Thyroid gland (tissue), 4 donors: ENCODE measurements around the gene PGAP3. TPM values are rescaled to one million over a fixed set of nuclear protein-coding genes. Genes with fewer than 3 reads are reported as not detected.

ENCODE experiments used
- DNase-seq, 2 donors: peaks; one replicate each; pipeline ENCODE4 v3.0.0-alpha.2; 2019
- H3K27ac ChIP-seq, 3 donors: fragments of 200-600 bp; sonication (generic); 1 replicate in 2 of 3; 2 replicates in 1 of 3; pipeline ENCODE4 v1.5.1; 2016 to 2019; ENCODE audit warnings: mild to moderate bottlenecking in 1 of 3, moderate library complexity in 1 of 3
- H3K27me3 ChIP-seq: fragments of 200-600 bp; sonication (generic); one replicate; pipeline ENCODE4 v1.5.1; 2019
- H3K36me3 ChIP-seq, 2 donors: fragments of 200-600 bp; sonication (generic); one replicate each; pipeline ENCODE4 v1.5.1; 2016 to 2019
- H3K4me1 ChIP-seq, 2 donors: fragments of 200-600 bp; sonication (generic); one replicate each; pipeline ENCODE4 v1.5.1; 2017 to 2019
- H3K4me3 ChIP-seq, 3 donors: fragments of 200-600 bp; sonication (generic); replicated peaks in 1 of 3; 1 replicate in 2 of 3; 2 replicates in 1 of 3; pipeline ENCODE4 v1.5.1; 2016; ENCODE audit warnings: mild to moderate bottlenecking in 1 of 3
- H3K9me3 ChIP-seq: fragments of 200-600 bp; sonication (generic); one replicate; pipeline ENCODE4 v1.5.1; 2017
- POLR2A ChIP-seq, 2 donors: fragments of 450-650 bp; IDR thresholded peaks; one replicate each; pipeline ENCODE4 v1.6.1; 2017; ENCODE audit warnings: antibody characterized with exemption in 2 of 2, mild to moderate bottlenecking in 2 of 2, moderate library complexity in 1 of 2
- WGBS, 2 donors: methylation state at CpG; one replicate each; pipeline ENCODE4 v1.1.5; 2017; 5-methylcytosine and 5-hydroxymethylcytosine counted together
- intact Hi-C: fragments of 100-400 bp; cut with DNase I; formaldehyde crosslinking; loops from one replicate; pipeline ENCODE4 v1.15.1; 2023
- total RNA-seq, 4 donors: library from RNA; depleted of rRNA; stranded (reverse); fragments of >200 nt; gene quantifications; one replicate each; pipeline ENCODE4 v1.2.3, GENCODE V29; 2016
- TF ChIP-seq, protein P1 (sequence below), 6 experiments: fragments of 200-600 bp in 3 of 6; fragments of 450-650 bp in 3 of 6; sonication (generic) in 3 of 6; IDR thresholded peaks; one replicate each; pipeline ENCODE4 v1.5.1; 2016 to 2019; ENCODE audit warnings: antibody characterized with exemption in 6 of 6, mild to moderate bottlenecking in 2 of 6, inconsistent platforms in 1 of 6, moderate library complexity in 1 of 6

The PGAP3 gene
- total RNA-seq, 4 donors from 2014 or later: 55.6 to 88.1 (median 72.7) TPM

DNA sequence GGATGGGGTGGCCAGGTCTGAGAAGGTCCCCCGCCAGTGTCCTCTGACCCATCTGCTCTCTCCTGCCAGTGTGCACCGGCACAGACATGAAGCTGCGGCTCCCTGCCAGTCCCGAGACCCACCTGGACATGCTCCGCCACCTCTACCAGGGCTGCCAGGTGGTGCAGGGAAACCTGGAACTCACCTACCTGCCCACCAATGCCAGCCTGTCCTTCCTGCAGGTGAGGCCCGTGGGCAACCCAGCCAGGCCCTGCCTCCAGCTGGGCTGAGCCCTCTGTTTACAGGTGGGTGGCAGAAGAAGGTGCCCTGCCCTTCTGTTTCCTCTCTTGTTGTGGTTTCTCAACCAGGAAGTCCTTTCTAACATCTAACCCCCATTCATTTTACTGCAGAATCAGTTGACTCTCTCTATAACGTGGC, 19.1 kb upstream of the PGAP3 start:
- Histone ChIP-seq H3K9me3 (no peaks in the 10 kb centered on the region), H3K4me1 (peaks cover 58 to 59% of the 10 kb centered on the region in 2 donors), H3K4me3 (no peak overlapping the region), H3K36me3 (peaks cover 19 to 23% of the 10 kb centered on the region in 2 donors), H3K27ac (peak overlapping the region; percentile 78 to 97 (median 90)), H3K27me3 (no peaks in the 10 kb centered on the region)
- DNase-seq: peak; percentile 51 to 75
- TF ChIP-seq, protein P1, sequence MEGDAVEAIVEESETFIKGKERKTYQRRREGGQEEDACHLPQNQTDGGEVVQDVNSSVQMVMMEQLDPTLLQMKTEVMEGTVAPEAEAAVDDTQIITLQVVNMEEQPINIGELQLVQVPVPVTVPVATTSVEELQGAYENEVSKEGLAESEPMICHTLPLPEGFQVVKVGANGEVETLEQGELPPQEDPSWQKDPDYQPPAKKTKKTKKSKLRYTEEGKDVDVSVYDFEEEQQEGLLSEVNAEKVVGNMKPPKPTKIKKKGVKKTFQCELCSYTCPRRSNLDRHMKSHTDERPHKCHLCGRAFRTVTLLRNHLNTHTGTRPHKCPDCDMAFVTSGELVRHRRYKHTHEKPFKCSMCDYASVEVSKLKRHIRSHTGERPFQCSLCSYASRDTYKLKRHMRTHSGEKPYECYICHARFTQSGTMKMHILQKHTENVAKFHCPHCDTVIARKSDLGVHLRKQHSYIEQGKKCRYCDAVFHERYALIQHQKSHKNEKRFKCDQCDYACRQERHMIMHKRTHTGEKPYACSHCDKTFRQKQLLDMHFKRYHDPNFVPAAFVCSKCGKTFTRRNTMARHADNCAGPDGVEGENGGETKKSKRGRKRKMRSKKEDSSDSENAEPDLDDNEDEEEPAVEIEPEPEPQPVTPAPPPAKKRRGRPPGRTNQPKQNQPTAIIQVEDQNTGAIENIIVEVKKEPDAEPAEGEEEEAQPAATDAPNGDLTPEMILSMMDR (IDR thresholded peaks at IDR 0.05): no peak
- no peak for TF ChIP-seq POLR2A (IDR thresholded peaks at IDR 0.05)
- intact Hi-C loops: no loop called here
- 50 to 71% methylated on average over 2 to 6 of the region's 7 CpGs for WGBS, 2 donors

DNA sequence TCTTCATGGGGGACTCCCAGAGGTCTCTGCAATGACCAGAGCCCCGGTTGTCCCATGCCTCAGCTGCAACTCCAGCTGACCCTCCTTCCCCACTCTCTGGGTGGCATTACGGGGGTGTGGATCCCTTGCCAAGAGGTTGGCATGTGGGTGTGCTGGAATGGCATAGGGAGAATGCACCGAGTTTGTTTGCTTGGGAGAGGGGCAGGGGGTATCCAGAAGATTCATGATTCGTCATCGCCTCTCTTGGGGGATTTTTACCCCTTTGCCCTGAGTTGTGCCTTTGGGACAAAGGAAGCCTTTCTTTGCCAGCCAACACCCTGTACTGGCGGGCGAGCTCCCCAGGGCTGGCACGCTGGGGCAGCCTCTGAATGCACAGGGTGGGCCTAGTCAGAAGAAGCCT, 18.5 kb upstream of the PGAP3 start:
- peaks cover 15 to 19% of the 10 kb centered on the region in 2 donors for H3K36me3 ChIP-seq
- intact Hi-C loops: no loop called here
- no peaks in the 10 kb centered on the region for H3K27me3 ChIP-seq
- TF ChIP-seq POLR2A (IDR thresholded peaks at IDR 0.05): no peak
- TF ChIP-seq, protein P1 (IDR thresholded peaks at IDR 0.05): no peak
- no peaks in the 10 kb centered on the region for H3K9me3 ChIP-seq
- H3K4me1 ChIP-seq: peaks cover 59 to 63% of the 10 kb centered on the region in 2 donors
- peak overlapping the region; percentile 78 to 97 (median 90) for H3K27ac ChIP-seq
- no peak overlapping the region for H3K4me3 ChIP-seq
- no peak for DNase-seq
- 66 to 72% methylated on average over 6 to 8 of the region's 8 CpGs for WGBS, 2 donors

DNA sequence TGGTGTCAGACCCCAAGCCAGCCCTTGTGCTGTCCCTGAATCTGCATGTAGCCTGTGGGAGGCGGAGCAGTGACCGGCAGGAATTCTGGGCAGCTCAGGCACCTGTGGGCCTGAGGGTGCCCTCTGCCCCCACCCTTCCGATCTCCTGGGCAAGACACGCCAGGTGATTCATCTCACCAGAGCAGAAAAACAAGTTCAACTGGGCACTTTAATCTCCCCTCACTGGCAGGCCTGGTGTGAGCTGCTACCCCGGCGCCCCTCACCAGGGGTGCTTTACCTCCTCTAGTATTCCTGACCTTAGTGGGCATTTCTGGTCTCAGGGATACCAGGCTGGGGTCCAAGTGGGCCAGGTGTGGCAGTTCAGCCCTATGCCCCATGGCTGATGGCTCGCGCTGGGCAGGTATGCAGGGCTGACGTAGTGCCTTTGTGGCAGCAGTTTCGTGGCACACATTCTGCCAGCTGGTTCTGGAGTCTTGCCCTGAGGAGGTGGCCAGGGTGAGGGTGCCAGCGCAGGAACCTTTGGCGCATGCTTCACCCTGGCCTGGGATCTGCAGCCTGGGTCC, 18.0 kb upstream of the PGAP3 start:
- 28 to 60% methylated on average over 2 to 7 of the region's 12 CpGs for WGBS, 2 donors
- H3K36me3 ChIP-seq: peaks cover 15 to 19% of the 10 kb centered on the region in 2 donors
- DNase-seq: peak; percentile 95 to 97
- H3K27ac ChIP-seq: peak overlapping the region; percentile 90 to 97 (median 93)
- H3K9me3 ChIP-seq: no peaks in the 10 kb centered on the region
- no peak overlapping the region for H3K4me3 ChIP-seq
- intact Hi-C loops: no loop called here
- no peaks in the 10 kb centered on the region for H3K27me3 ChIP-seq
- TF ChIP-seq POLR2A (IDR thresholded peaks at IDR 0.05): peak in 1 of 2 donors; percentile 47
- TF ChIP-seq, protein P1 (IDR thresholded peaks at IDR 0.05): peak in 3 of 6 experiments; percentile 15 to 51 (median 34)
- peaks cover 61 to 67% of the 10 kb centered on the region in 2 donors for H3K4me1 ChIP-seq

DNA sequence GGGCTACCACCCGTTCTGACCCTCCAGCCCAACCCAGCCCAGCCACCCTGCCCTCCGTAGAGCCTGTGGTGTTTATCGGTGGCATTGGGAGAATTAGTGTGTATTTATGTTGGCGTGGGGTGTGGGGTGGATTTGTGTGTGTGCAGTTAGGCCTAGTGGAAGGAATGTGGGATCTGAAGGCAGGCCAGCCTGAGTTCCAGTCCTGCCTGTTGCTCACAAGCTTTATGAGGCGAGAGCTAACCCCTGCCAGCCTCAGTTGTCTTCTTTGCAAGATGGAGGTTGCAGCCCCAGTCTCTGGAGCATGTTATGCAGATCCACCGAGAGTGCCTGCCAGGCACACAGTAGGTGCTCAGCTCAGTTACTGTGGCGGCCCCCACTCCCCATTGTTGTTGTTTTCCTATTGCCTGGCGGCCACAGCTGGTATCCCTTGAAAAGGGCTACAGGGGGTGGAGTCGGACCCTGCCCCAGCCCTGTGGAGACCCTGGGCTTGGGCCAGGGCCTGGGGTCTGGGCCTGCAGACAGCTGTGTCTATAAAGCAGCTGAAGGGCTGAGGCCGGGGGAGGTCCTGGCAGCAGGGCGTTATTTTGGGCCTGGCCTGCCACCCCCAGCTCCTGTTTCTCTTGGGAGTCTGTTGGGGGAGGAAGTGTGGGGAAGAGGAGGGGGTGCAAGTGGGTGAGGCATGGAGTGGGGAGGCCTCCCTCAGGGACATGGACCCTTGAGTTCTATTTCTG, 17.1 kb upstream of the PGAP3 start:
- Histone ChIP-seq H3K27ac (peak overlapping the region; percentile 90 to 97 (median 93)), H3K4me3 (no peak overlapping the region), H3K27me3 (no peaks in the 10 kb centered on the region), H3K36me3 (peaks cover 15 to 16% of the 10 kb centered on the region in 2 donors), H3K9me3 (no peaks in the 10 kb centered on the region), H3K4me1 (peaks cover 61 to 67% of the 10 kb centered on the region in 2 donors)
- TF ChIP-seq, protein P1 (IDR thresholded peaks at IDR 0.05): peak in 1 of 6 experiments; percentile 26
- no peak for TF ChIP-seq POLR2A (IDR thresholded peaks at IDR 0.05)
- WGBS, 2 donors: 56 to 68% methylated on average over 7 to 11 of the region's 11 CpGs
- DNase-seq: peak in 1 of 2 donors; percentile 35
- intact Hi-C loops: no loop called here

DNA sequence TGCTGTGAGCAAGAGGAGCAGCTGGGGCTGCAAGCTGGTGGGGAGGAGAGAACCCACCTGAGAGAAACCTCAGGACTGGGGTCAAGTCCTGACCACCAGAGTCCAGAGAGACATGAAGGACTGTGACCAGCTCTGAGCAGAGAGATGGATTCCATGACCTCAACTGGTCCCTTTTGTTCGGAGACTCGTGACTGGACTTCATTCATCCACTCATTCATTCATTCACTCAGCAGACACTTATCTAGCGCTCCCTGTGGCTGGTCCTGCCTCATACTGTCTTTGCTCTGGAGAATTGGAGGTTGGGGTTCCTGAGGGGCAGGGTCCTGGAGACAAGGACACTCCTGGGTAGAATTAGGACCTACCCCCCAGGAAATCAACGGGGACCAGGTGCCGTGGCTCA, 16.1 kb upstream of the PGAP3 start:
- intact Hi-C loops: no loop called here
- H3K4me1 ChIP-seq: peaks cover 61 to 73% of the 10 kb centered on the region in 2 donors
- H3K36me3 ChIP-seq: peaks cover 7 to 11% of the 10 kb centered on the region in 2 donors
- H3K4me3 ChIP-seq: no peak overlapping the region
- WGBS, 2 donors: 86 to 95% methylated on average over 5 of the region's 5 CpGs
- no peaks in the 10 kb centered on the region for H3K27me3 ChIP-seq
- H3K9me3 ChIP-seq: no peaks in the 10 kb centered on the region
- no peak for TF ChIP-seq POLR2A (IDR thresholded peaks at IDR 0.05)
- TF ChIP-seq, protein P1 (IDR thresholded peaks at IDR 0.05): no peak
- H3K27ac ChIP-seq: peak overlapping the region; percentile 72 to 97 (median 90)
- DNase-seq: no peak
